Stimulated activated CD4-positive, alpha-beta T cell treated with anti-CD3 and anti-CD28 coated beads, TNF-alpha, amount 100 ng/mL, for 24 hours (primary cell): Measurements from ENCODE around the gene OR14A16.

ENCODE experiments used
- DNase-seq, 3 experiments: peaks; one replicate each; pipeline ENCODE4 v3.0.0-alpha.2; 2020; ENCODE audit warnings: low read depth in 3 of 3

Gene OR14A16, protein sequence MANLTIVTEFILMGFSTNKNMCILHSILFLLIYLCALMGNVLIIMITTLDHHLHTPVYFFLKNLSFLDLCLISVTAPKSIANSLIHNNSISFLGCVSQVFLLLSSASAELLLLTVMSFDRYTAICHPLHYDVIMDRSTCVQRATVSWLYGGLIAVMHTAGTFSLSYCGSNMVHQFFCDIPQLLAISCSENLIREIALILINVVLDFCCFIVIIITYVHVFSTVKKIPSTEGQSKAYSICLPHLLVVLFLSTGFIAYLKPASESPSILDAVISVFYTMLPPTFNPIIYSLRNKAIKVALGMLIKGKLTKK

DNA sequence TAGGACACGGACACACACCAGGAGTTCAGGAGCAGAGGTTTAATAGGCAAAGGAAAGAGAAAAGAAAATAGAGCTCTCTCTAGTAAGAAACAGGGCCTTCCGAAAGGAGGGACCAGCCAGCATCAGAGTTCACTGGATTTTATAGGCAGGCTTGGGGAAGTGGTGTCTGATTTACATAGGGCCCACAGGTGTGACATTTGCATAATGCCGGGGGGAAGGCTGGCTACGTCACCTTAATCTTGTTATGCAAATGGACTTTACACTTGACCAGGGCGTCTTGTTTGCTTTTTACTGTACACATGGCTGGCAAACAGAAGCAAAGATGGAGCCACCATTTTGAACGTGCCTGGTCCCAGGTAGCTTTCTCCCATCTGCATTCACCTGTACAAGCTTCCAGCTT lies at the start of gene OR14A16:
Gene OR14A16 (minus strand): TSS at position 97 of the 400 bp plus-strand sequence. CDS start 8,390 bp downstream, outside the sequence.
- DNase-seq, result no peak

DNA sequence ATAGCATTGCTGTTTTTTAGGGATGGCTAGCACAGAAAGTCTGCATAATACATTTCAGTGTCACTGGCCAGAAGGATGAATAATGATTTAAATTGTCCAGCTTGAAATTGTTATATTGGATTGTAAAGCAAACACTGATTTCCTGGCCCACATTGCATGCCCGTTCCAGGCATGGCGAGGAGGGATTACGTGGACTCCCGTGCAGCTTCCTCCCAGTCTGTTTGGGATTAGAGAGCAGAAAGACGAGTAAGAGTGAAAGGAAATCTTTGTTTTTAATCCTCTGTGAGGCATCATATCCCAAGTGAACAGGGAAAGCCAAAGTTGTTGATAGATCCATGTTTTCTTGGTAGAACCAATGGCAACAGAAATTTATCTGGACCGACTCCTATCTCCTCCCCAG lies 41.5 kb upstream of the OR14A16 start:
- DNase-seq, result no peak

DNA sequence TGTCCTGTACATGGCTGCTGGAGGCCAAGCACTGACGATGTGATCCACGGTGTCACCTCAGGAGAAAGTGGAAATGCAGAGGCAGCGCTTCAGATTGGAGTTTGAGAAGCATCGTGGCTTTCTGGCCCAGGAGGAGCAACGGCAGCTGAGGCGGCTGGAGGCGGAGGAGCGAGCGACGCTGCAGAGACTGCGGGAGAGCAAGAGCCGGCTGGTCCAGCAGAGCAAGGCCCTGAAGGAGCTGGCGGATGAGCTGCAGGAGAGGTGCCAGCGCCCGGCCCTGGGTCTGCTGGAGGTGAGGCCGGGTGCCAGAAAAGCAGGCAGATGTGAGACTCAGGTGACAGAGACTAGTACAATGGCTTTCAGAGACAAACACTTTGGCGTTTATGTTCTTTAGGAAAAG lies 40.7 kb upstream of the OR14A16 start:
- DNase-seq, result no peak

DNA sequence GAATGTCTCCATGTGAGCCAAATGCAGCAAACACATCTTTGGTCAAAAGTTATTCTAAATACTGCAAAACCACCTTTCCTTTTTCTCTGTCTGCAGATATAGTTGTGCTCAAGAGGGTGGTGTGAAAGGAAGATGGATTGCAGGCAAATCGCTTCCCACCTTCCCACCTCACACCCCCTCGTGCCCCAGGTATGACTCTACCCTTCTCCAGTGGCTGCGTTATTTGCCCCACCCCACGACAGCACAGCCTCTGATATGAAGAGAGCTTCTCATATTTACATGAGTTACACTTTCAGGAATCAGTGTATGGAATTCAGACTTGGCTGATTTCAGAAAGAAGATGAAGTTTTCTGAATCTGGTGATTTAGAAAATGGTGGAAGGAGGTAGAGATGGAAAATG lies 38.8 kb upstream of the OR14A16 start:
- DNase-seq, result no peak

DNA sequence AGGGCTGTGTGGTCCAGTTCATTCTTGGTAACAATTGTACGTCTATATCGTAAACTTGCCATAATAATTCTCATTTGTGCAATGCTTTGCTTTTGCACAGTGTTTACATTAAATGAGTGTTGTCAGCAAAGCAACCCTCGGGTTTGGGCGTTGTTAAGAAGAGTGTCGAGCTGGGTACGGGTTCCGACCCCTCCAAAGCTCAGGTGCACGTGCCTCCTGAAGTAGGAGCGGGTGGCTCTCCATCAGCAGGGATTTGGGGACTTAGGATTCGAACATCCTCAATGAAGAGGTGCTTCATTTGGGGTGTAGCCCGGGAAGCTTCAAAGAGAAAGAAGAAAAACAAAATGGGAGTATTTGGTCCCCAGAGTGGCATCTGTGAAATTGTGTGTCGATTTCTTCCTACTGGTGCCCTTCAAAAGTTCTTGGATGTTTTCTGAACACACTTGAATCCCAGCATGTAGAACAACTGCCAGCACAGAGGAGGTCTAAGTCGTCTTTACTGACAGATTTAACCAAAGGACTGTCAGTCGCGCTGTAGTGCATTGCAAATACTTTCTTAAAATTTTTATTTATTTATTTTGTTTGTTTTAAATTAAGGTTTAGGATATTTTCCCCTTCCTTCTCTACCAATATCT lies 34.2 kb upstream of the OR14A16 start:
- DNase-seq, result no peak

DNA sequence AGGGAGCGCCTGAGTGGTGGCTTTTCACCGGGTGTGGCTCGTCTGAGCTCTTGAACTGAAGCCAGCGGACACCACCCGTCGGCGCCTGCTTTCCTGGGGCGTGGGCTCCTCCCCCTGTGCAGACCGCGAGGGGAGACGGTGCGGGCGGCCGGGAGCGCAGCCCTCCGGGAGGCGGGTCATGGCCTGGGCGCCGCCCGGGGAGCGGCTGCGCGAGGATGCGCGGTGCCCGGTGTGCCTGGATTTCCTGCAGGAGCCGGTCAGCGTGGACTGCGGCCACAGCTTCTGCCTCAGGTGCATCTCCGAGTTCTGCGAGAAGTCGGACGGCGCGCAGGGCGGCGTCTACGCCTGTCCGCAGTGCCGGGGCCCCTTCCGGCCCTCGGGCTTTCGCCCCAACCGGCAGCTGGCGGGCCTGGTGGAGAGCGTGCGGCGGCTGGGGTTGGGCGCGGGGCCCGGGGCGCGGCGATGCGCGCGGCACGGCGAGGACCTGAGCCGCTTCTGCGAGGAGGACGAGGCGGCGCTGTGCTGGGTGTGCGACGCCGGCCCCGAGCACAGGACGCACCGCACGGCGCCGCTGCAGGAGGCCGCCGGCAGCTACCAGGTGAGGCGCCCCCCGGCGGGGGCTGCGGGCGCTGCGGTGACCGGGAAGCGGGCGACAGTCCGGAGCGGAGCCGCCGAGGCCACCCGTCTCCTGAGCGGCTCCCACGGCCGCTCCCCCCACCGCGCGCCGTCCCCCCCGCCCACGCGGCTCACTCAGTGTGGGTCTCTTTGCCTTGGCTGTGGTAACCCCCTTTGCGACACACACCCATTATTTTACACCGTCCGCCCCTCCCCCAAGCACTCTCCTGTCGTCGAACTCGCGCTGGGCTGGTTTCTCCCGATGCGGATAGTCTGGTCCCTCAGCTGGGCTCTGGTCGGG lies 33.4 kb upstream of the OR14A16 start, which contains the start of gene TRIM58:
Gene TRIM58 (plus strand): TSS at position 119 of the 916 bp plus-strand sequence. CDS start 60 bp downstream, at position 179.
- peak in 1 of 3 experiments; percentile 25 for DNase-seq

DNA sequence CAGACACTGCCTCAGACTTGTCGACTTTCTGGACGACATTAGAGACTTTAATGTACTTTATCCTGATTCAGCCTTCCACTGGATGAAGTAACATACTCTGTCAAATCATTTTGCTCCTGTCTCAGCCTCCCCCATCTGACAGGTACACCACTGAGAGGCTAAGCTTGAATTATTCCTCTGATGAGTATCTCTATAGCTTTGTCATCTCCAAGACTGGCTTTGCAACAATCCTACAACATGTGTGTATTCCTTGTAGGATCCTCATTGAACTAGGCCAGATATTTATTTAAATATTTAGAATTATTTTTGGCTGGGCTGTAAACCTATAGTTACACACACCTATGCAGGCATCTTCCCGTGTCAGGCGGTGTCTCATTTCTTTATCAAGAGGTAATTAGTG lies 32.0 kb upstream of the OR14A16 start:
- DNase-seq, result no peak

DNA sequence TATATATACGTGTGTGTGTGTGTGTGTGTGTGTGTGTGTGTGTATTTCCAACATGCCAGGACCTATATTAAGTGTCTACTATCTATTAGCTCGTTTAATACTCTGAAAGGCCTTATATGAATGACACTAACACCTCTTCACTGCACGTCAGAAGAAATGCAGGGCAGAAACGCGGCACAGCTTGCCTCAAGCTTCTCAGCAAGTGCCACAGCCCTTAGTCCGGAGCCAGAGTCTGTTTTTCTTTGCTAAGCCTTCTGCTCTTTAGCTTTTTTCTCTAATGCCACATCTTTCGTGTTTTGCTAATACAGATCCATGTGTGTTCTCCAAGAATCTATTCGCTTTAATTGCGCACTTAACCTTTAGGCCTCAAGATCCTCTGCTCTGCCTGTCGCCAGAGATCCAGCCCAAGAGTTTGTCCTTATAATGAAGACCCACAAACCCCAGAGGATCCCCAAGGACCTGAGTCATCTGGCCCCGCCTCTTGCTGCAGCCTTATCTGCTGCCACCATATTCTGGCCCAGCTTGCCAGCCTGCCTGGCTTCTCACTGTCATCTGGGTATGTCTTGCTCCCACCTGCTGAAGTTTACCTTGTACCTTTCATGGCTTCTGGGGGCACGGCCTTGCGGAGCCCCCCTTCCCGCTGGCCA lies 31.1 kb upstream of the OR14A16 start:
- DNase-seq, result no peak

DNA sequence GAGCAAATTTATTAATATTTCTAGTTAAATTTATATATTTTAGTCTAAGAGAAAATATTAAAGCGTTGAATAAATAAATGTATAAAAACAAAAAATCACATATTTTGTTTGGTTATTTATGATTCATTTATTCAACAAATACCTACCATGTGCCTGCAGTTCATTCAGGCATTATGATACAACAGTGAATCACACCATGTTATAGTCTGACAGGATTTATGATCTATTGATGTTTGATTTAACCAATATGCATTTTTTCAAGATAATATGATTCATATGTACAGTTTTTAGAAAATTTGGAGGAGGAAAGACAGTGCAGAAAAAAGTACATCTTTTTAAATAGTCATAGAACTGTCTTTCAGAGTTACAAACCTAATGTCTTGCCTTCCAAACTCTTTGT lies 25.7 kb upstream of the OR14A16 start:
- no peak for DNase-seq

DNA sequence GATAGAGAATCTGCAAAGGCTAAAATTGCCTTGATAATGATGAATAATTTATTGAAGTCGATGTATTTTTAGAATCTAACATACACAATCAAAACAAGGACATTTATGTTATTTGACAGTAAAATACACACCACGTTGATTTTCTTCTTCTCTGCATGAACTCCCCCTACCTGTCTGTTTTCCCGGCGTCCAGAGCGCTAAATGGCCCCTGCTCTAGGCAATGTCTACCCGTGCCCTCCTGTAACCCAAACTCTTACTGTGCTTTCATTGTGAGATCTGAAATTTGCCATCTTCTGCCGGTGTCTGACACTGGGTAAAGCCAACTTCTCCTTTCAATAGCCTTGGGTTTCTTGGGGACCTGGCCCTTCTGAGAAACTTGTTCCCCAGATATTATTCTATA lies 24.4 kb upstream of the OR14A16 start:
- DNase-seq, result no peak

DNA sequence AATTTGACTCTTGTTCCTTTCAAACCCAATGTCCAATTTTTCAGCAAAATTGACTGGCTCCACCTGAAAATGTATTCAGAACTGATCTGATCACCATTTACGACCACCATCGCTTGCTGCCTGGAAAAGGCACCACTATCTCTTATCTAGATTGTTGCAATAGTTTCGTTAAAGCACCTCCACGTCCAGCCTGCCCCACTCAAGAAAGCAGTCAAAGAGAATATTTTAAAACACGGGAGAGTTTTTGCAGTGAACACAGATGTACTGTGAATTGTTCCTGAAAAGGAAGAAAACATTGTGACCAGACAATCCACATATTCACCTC lies 21.7 kb upstream of the OR14A16 start:
- no peak for DNase-seq

DNA sequence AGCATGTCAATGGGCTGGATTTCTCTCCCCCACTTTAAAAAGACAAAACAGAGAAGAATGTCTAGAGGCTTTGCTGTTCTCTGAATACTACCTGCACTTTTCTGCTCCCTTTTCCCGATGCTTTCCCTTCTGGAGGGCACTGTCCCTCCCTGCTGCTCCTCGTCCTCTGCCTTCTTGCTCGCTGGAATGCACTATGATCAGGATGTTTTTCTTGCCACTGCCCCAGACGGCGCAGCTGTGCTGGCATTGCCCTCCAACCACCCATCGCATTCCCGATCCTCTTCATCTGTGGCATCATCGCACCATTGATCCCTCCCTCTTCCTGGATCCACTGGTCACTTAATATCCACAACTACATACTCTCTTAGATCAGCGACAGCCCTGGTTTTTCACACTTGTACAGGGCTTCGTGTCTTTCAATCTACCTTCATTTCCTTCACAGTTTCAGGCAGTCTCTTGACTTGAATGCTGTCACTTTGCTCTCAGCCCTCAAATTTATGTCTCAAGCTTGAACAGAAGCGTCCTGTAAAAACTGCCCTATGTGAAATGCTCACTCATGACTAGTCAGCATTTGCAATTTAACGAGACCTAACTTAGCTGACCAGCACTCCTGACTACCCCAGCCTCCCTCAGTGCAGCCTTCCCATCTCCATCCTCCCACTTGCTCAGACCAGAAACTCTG lies 21.2 kb upstream of the OR14A16 start:
- DNase-seq, result no peak

DNA sequence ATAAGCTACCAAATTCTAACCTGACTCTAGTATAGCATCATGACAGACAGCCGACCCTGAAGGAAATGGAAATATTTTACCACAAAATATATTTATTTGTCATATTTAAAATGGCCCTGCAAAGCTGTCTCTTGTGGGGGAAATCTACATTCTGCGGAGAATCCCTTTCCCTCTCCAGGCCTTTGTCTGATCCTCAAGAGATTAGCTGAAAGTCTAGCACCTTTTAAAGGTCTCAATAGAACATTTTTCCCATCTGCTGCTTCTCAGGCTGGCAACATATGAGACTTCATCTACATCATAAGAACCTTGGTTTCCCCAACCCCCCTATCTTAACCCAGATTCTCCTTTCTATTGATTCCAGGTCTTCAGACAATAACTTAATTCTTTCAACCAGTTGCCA lies 19.5 kb upstream of the OR14A16 start:
- DNase-seq, result no peak

DNA sequence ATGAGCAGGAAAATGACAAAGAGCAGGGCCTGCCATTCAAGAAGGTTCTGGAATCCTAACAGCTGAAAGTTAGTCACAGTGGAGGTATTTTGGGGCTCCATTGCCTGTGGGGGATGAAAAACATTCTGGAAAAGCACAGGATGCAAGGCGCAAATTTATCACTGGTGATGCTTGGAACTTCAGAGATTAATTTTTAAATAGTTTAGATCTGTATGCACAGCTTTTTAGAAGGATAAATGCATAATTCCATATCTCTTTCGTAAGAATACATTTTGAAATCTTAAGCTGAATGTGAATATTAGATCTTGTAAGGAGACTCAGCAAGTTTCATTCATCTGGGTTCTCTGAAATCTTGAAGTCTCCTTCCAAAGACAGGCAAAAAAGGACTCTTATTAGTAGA lies 17.9 kb upstream of the OR14A16 start, which contains the start of gene OR11L1:
Gene OR11L1 (minus strand): TSS at position 101 of the 400 bp plus-strand sequence. CDS start 0 bp downstream, at position 101.
- DNase-seq, result no peak

DNA sequence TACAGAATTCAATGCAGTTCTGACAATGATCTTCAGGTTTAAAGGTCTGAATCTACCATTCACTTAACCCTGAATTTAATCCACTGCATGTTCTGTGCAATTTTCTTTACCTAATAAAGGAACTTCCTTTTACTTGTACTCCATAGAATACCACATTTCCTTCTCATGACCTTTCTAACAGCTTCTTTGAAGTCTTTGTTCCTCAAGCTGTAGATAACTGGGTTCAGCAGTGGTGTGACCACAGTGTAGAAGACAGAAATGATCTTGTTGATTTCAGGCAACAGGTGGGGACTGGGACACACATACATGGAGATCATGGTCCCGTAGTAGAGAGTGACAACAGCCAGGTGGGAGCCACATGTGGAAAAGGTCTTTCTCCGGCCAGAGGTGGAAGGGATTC lies 16.9 kb upstream of the OR14A16 start:
- no peak for DNase-seq

DNA sequence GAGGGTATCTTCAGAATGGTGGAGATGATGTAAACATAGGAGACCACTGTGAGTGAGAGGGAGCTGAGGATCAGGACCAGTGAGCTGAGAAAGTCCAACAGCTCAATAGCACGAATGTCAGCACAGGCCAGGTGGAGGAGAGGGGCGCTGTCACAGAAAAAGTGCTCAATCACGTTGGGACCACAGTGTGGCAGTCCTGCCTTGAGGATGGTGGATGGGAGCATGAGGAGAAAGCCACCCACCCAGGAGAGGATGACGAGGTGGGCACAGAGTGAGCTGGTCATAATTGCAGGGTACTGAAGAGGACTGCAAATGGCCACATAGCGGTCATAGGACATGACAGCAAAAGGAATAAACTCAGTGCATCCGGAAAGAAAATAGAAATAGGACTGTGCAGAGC lies 9.7 kb upstream of the OR14A16 start:
- DNase-seq, result no peak

DNA sequence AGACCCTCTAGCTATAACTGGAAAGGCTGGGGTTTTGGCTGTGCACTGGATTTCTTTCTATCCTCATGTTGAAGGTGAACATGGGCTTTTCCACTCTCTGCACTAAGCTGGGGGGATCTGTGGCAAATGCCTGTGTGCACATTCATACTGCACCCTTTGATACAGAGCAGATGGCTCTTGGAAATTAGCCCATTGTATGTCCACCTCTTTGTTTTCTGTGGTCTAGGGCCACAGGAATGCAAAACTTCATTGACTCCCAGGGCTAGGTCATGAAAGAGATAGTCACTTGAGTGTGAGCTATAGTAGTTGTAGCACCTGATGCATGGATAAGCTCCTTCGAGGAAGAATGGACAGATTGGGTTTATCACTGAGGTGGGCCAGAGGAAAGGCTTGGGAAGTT lies 5.7 kb upstream of the OR14A16 start:
- DNase-seq, result no peak

DNA sequence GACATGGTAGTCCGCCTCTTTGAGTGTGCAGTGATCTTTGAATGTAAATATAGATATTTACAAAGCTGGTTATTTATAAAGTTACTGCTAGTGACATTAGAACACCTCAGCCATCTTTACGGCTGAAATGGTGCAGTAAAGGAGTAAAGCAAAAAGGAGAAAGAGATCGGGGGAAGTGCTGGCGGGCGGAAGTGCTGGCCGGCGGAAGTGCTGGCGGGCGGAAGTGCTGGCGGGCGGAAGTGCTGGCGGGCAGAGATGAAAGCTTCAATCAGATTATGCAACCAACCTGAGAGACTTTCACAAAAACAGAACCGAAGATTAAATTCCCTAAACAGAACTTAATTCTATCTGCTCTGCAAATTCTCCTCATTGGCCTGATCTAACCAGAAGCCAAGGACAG lies 1.4 kb upstream of the OR14A16 start:
- DNase-seq, result no peak

DNA sequence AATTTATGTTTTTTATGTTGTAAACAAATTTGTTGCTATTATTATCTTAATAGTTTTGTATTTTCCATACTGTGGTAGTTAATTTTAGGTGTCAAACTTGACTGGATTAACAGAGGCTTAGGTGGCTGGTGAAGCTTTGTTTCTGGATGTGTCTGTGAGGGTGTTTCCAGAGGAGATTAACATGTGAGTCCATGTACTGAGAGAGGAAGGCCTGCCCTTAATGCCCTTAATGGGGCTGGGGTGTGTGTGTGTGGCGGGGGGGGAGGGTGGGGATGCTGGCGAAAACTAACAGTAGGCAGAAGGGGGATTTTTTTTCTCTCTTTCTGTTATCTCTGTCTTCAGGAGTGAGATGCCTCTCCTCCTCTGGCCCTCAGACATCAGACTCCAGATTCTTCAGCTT lies 1.9 kb downstream of the OR14A16 start:
- DNase-seq, result no peak

DNA sequence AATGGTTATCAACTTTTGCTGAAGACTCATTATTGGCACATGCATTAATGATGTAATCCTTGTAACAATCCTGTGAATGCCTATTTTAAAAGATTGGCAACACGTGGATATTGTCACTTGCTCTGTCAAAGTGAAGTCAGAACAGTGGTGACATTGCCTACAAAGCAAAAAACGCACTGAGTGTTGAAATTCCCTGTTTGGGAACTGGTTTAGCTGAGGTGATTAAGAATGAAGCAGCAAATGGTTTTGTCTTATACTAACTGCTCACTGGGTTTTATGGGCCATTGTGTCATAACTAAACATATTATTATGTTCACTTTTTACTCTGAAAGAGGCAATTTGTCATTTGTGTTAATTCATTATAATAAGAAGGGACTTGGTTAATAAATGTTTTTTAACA lies 11.3 kb downstream of the OR14A16 start:
- DNase-seq, result no peak

DNA sequence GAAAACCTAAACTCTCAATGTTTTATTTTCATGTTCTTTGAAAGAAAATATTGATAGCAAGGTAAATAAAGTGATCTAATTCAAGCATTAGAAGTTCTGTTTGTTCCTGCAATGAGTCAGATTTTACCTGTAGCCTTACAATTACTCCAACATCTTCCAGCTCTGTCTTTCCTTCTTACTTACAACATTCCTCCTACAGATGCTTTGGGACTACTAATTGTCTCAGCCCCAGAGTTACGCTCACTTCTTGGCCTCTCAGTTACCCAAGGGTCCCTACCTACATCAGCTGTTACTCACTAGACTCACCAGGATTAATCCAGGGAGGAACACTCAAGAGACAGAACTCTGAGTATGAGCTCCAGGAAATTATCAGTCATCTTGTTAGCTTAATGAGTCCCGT lies 26.4 kb downstream of the OR14A16 start:
- DNase-seq, result no peak
